Fibroblast of villous mesenchyme (primary cell): ENCODE results near the gene PPP5C. TPM values are rescaled to one million over a fixed set of nuclear protein-coding genes. Genes with fewer than 3 reads are reported as not detected.
"Not testable (repeated sequence)": the region's sequence is repeated elsewhere in the genome, so short reads cannot be mapped to it uniquely, and the experiment has no call there.

Experiments used
- DNase-seq: peaks from one replicate; pipeline ENCODE4 v3.0.0-alpha.2; 2010; ENCODE audit warnings: low read depth
- H3K4me3 ChIP-seq: 2 replicates; pipeline ENCODE4 v1.5.1; 2011; ENCODE audit warnings: low read depth, mild to moderate bottlenecking, low read length
- CTCF ChIP-seq: IDR thresholded peaks from 2 replicates; pipeline ENCODE4 v1.5.1; 2012; ENCODE audit warnings: low read depth, mild to moderate bottlenecking, low read length; ENCODE audit not compliant: insufficient read depth
- total RNA-seq: library from RNA; depleted of rRNA; stranded (reverse); fragments of >200 nt; gene quantifications from 2 replicates; pipeline ENCODE4 v1.2.3, GENCODE V29; 2012

PPP5C gene
- total RNA-seq, 1 donor = 44.9 TPM

- peak; percentile 99 for DNase-seq
- H3K4me3 ChIP-seq = peak within 1 kb of the TSS; percentile 83
- TF ChIP-seq CTCF = no peak
These were observed 66.6 kb downstream of the PPP5C start, which contains the start of gene CCDC8 for GRCh38 chr19:46413262-46414031. Gene CCDC8 (minus strand): TSS chr19:46413564. CDS start chr19:46412810, 754 bp downstream.

GRCh38 chr19:46414899-46415298 lies 68.0 kb downstream of the PPP5C start:
- DNase-seq, H3K4me3 ChIP-seq: not testable (repeated sequence)

- DNase-seq = peak; percentile 91
- H3K4me3 ChIP-seq = peak overlapping the region; percentile 58
These were observed 69.2 kb downstream of the PPP5C start for GRCh38 chr19:46415804-46416709.

- no peak for TF ChIP-seq CTCF
- no peak for DNase-seq
- H3K4me3 ChIP-seq = no peak overlapping the region
These were observed 73.2 kb downstream of the PPP5C start for GRCh38 chr19:46420056-46420455.

GRCh38 chr19:46422344-46422743 lies 75.5 kb downstream of the PPP5C start:
- no peak for TF ChIP-seq CTCF
- DNase-seq = no peak
- no peak overlapping the region for H3K4me3 ChIP-seq

- no peak for TF ChIP-seq CTCF
- H3K4me3 ChIP-seq = no peak overlapping the region
- no peak for DNase-seq
These were observed 76.3 kb downstream of the PPP5C start for GRCh38 chr19:46423188-46423587.

GRCh38 chr19:46426035-46426505 lies 79.2 kb downstream of the PPP5C start:
- DNase-seq = no peak
- TF ChIP-seq CTCF = no peak

More at GRCh38 chr19:46426035-46426505, 79.2 kb downstream of the PPP5C start:
- peak overlapping the region; percentile 60 for H3K4me3 ChIP-seq
